ENCODE measurements around the gene PLA2G4B.

PLA2G4B gene

GRCh38 chr15:41842229-41842628, 3.6 kb downstream of the PLA2G4B start:
- DNase-seq (ENCODE audit: insufficient read length, low spot score) (no peak), FAIRE-seq (no peak)
- no peak for TF ChIP-seq POLR2A (IDR thresholded peaks at IDR 0.05; ENCODE audit: low read depth, low read length)

GRCh38 chr15:41843571-41843970, 4.9 kb downstream of the PLA2G4B start:
- TF ChIP-seq POLR2A (IDR thresholded peaks at IDR 0.05; ENCODE audit: low read depth, low read length): no peak
- DNase-seq (ENCODE audit: insufficient read length, low spot score): no peak
- FAIRE-seq: no peak

GRCh38 chr15:41844814-41845213, 6.2 kb downstream of the PLA2G4B start:
- FAIRE-seq: no peak
- TF ChIP-seq POLR2A (IDR thresholded peaks at IDR 0.05; ENCODE audit: low read depth, low read length): no peak
- no peak for DNase-seq (ENCODE audit: insufficient read length, low spot score)

GRCh38 chr15:41847206-41847605, 8.6 kb downstream of the PLA2G4B start:
- FAIRE-seq (no peak), DNase-seq (ENCODE audit: insufficient read length, low spot score) (no peak)
- TF ChIP-seq POLR2A (IDR thresholded peaks at IDR 0.05; ENCODE audit: low read depth, low read length): no peak

GRCh38 chr15:41847981-41848380, 9.3 kb downstream of the PLA2G4B start:
- DNase-seq (ENCODE audit: insufficient read length, low spot score) (no peak), FAIRE-seq (no peak)

GRCh38 chr15:41848631-41849030, 10.0 kb downstream of the PLA2G4B start:
- DNase-seq (ENCODE audit: insufficient read length, low spot score) (no peak), FAIRE-seq (no peak)
- TF ChIP-seq POLR2A (IDR thresholded peaks at IDR 0.05; ENCODE audit: low read depth, low read length): no peak

More at GRCh38 chr15:41847981-41848380, 9.3 kb downstream of the PLA2G4B start:
- TF ChIP-seq POLR2A (IDR thresholded peaks at IDR 0.05; ENCODE audit: low read depth, low read length): no peak

GRCh38 chr15:41849204-41849603, 10.6 kb downstream of the PLA2G4B start:
- DNase-seq (ENCODE audit: insufficient read length, low spot score) (no peak), FAIRE-seq (no peak)
- TF ChIP-seq POLR2A (IDR thresholded peaks at IDR 0.05; ENCODE audit: low read depth, low read length): no peak

GRCh38 chr15:41849861-41850260, 11.2 kb downstream of the PLA2G4B start:
- DNase-seq (ENCODE audit: insufficient read length, low spot score) (no peak), FAIRE-seq (no peak)
- TF ChIP-seq POLR2A (IDR thresholded peaks at IDR 0.05; ENCODE audit: low read depth, low read length): no peak

- FAIRE-seq: no peak
- TF ChIP-seq POLR2A (IDR thresholded peaks at IDR 0.05; ENCODE audit: low read depth, low read length): no peak
- no peak for DNase-seq (ENCODE audit: insufficient read length, low spot score)
Measured at GRCh38 chr15:41850482-41851166, 12.0 kb downstream of the PLA2G4B start.

GRCh38 chr15:41851167-41851523, 12.5 kb downstream of the PLA2G4B start:
- DNase-seq (ENCODE audit: insufficient read length, low spot score) (no peak), FAIRE-seq (no peak)
- no peak for TF ChIP-seq POLR2A (IDR thresholded peaks at IDR 0.05; ENCODE audit: low read depth, low read length)

- DNase-seq (ENCODE audit: insufficient read length, low spot score) (no peak), FAIRE-seq (no peak)
- no peak for TF ChIP-seq POLR2A (IDR thresholded peaks at IDR 0.05; ENCODE audit: low read depth, low read length)
Measured at GRCh38 chr15:41851755-41852370, 13.2 kb downstream of the PLA2G4B start.

GRCh38 chr15:41852736-41853590, 14.3 kb downstream of the PLA2G4B start:
- TF ChIP-seq POLR2A (IDR thresholded peaks at IDR 0.05; ENCODE audit: low read depth, low read length): no peak
- DNase-seq (ENCODE audit: insufficient read length, low spot score): no peak
- FAIRE-seq: no peak

GRCh38 chr15:41853831-41854230, 15.2 kb downstream of the PLA2G4B start:
- DNase-seq (ENCODE audit: insufficient read length, low spot score): no peak
- FAIRE-seq: no peak
- no peak for TF ChIP-seq POLR2A (IDR thresholded peaks at IDR 0.05; ENCODE audit: low read depth, low read length)

- DNase-seq (ENCODE audit: insufficient read length, low spot score) (no peak), FAIRE-seq (no peak)
- TF ChIP-seq POLR2A (IDR thresholded peaks at IDR 0.05; ENCODE audit: low read depth, low read length): no peak
Measured at GRCh38 chr15:41854443-41854842, 15.8 kb downstream of the PLA2G4B start.

Measured in H54 (cell line).